ENCODE results near the gene SYNE2.

- TF ChIP-seq CTCF (IDR thresholded peaks at IDR 0.05) (no peak), NR2C2 (CRISPR knock-in tag; IDR thresholded peaks at IDR 0.05) (no peak)
Observed at GRCh38 chr14:63897721-63898163, 44.9 kb downstream of the SYNE2 start.
